HCT116 (cell line): Measurements from ENCODE around the gene HHAT. TPM values are rescaled to one million over a fixed set of nuclear protein-coding genes. Genes with fewer than 3 reads are reported as not detected.

ENCODE experiments used
- ATAC-seq: fragments of 200-7000 bp; cut with Tn5 transposase; 2 replicates; pipeline ENCODE4 v1.9.1; 2020; ENCODE audit warnings: mild to moderate bottlenecking, moderate library complexity
- BruUV-seq: library from RNA; stranded (reverse); fragments of 400-500 nt; replicated peaks from 2 replicates; lab custom pipeline; 2021; lab: Mats Ljungman, UMichigan
- CTCF ChIA-PET: fragments of 300-600 bp; sonication (Branson Sonifier 250); formaldehyde crosslinking; loops from one replicate; lab custom pipeline; 2021; ENCODE audit warnings: antibody characterized with exemption; lab: Charles Lee
- POLR2A ChIA-PET: fragments of 300-600, 350-600 bp; sonication (Branson Sonifier 250); formaldehyde crosslinking; loops from one replicate; lab custom pipeline; 2021; ENCODE audit warnings: antibody characterized with exemption; lab: Charles Lee
- RAD21 ChIA-PET, 2 experiments: fragments of 300-600 bp; sonication (Branson Sonifier 250); formaldehyde crosslinking; loops; one replicate each; lab custom pipeline; 2023; ENCODE audit warnings: low total read pairs in 2 of 2; ENCODE audit not compliant: uncharacterized antibody in 2 of 2, unreplicated experiment in 2 of 2, low non-redundant PET in 1 of 2; lab: Charles Lee
- DNase-seq: peaks from one replicate; pipeline ENCODE4 v3.0.0-alpha.2; 2010; ENCODE audit warnings: low read depth, low spot score
- H2AFZ ChIP-seq: fragments of 200-600 bp; shearing (Covaris generic), sonication (generic); 2 replicates; pipeline ENCODE4 v1.6.1; 2017; ENCODE audit warnings: low read depth, mixed run types, mixed read lengths, antibody characterized with exemption, low read length; ENCODE audit not compliant: poor library complexity, severe bottlenecking
- H3K27ac ChIP-seq: 2 replicates; pipeline ENCODE4 v1.5.1; 2012; ENCODE audit warnings: low read depth, low read length
- H3K27me3 ChIP-seq: fragments of 200-600 bp; sonication (generic); 2 replicates; pipeline ENCODE4 v1.6.1; 2016; ENCODE audit warnings: mixed run types, low read length, mixed read lengths; ENCODE audit not compliant: insufficient read depth
- H3K36me3 ChIP-seq, 2 experiments: fragments of 200-500 bp in 1 of 2; fragments of 200-600 bp in 1 of 2; sonication (Bioruptor generic) in 1 of 2; sonication (generic) in 1 of 2; 2 replicates each; pipeline versions ENCODE4 v1.5.1 to v1.6.1; 2014 to 2016; ENCODE audit warnings: low read length in 2 of 2, inconsistent platforms in 1 of 2, mixed read lengths in 1 of 2, mixed run types in 1 of 2; ENCODE audit not compliant: insufficient read depth in 2 of 2, control insufficient read depth in 1 of 2
- H3K4me1 ChIP-seq, 2 experiments: fragments of 200-600 bp in 1 of 2; sonication (generic) in 1 of 2; 2 replicates each; pipeline versions ENCODE4 v1.5.1 to v1.6.1; 2012 to 2017; ENCODE audit warnings: low read length in 2 of 2, inconsistent platforms in 1 of 2, mild to moderate bottlenecking in 1 of 2, mixed read lengths in 1 of 2, mixed run types in 1 of 2, moderate library complexity in 1 of 2; ENCODE audit not compliant: insufficient read depth in 2 of 2, control insufficient read depth in 1 of 2
- H3K4me2 ChIP-seq: fragments of 200-600 bp; sonication (generic); 2 replicates; pipeline ENCODE4 v1.6.1; 2017; ENCODE audit warnings: mixed run types, low read length, mixed read lengths
- H3K4me3 ChIP-seq, 2 experiments: fragments of 200-600 bp in 1 of 2; sonication (generic) in 1 of 2; replicated peaks in 1 of 2; 2 replicates each; pipeline ENCODE4 v1.5.1; 2011 to 2016; ENCODE audit warnings: low read length in 2 of 2, control low read depth in 1 of 2, low read depth in 1 of 2, mild to moderate bottlenecking in 1 of 2, mixed read lengths in 1 of 2, mixed run types in 1 of 2
- H3K79me2 ChIP-seq: fragments of 200-600 bp; sonication (generic); 2 replicates; pipeline ENCODE4 v1.6.1; 2017; ENCODE audit warnings: mild to moderate bottlenecking, mixed run types, low read length, moderate library complexity, mixed read lengths; ENCODE audit not compliant: insufficient read depth
- H3K9ac ChIP-seq: fragments of 200-600 bp; sonication (generic); 2 replicates; pipeline ENCODE4 v1.6.1; 2016; ENCODE audit warnings: low read length, mixed read lengths
- H3K9me2 ChIP-seq: fragments of 200-600 bp; sonication (generic), shearing (Covaris generic); 2 replicates; pipeline ENCODE4 v1.6.1; 2017; ENCODE audit warnings: mixed run types, mild to moderate bottlenecking, moderate library complexity; ENCODE audit not compliant: insufficient read depth
- H3K9me3 ChIP-seq, 2 experiments: fragments of 200-500 bp in 1 of 2; fragments of 200-600 bp in 1 of 2; sonication (Bioruptor generic) in 1 of 2; sonication (generic) in 1 of 2; 2 replicates each; pipeline ENCODE4 v1.6.1; 2014 to 2017; ENCODE audit warnings: low read length in 2 of 2, mixed read lengths in 2 of 2, inconsistent platforms in 1 of 2, low read depth in 1 of 2, mild to moderate bottlenecking in 1 of 2, mixed run types in 1 of 2, moderate library complexity in 1 of 2; ENCODE audit not compliant: control insufficient read depth in 1 of 2, insufficient read depth in 1 of 2
- H4K20me1 ChIP-seq: fragments of 200-600 bp; sonication (generic), shearing (Covaris generic); 2 replicates; pipeline ENCODE4 v1.6.1; 2017; ENCODE audit warnings: mixed run types, mild to moderate bottlenecking, moderate library complexity; ENCODE audit not compliant: insufficient read depth
- CEBPB ChIP-seq: IDR thresholded peaks from 2 replicates; pipeline ENCODE4 v1.6.1; 2012; ENCODE audit warnings: low read depth
- FOSL1 ChIP-seq: IDR thresholded peaks from 2 replicates; pipeline ENCODE4 v1.6.1; 2012; ENCODE audit warnings: low read depth
- RAD21 ChIP-seq: IDR thresholded peaks from 2 replicates; pipeline ENCODE4 v1.6.1; 2012; ENCODE audit warnings: low read depth, mild to moderate bottlenecking
- SRF ChIP-seq: IDR thresholded peaks from 2 replicates; pipeline ENCODE4 v1.6.1; 2012; ENCODE audit warnings: low read depth
- YY1 ChIP-seq: IDR thresholded peaks from 2 replicates; pipeline ENCODE4 v1.6.1; 2011; ENCODE audit warnings: low read length, low read depth, moderate library complexity, mild to moderate bottlenecking; ENCODE audit not compliant: insufficient replicate concordance; ENCODE audit errors: extremely low read depth
- intact Hi-C: fragments of 100-400 bp; cut with micrococcal nuclease; formaldehyde crosslinking; loops from 2 replicates; pipeline ENCODE4 v1.10.0; 2022
- total RNA-seq: library from RNA; stranded (reverse); gene quantifications from one replicate; pipeline ENCODE4 v1.2.1, GENCODE V29; 2021; ENCODE audit not compliant: unreplicated experiment
- TF ChIP-seq, protein P1 (sequence below): IDR thresholded peaks from 2 replicates; pipeline ENCODE4 v1.6.1; 2012
- TF ChIP-seq, protein P2 (sequence below): IDR thresholded peaks from 2 replicates; pipeline ENCODE4 v1.6.1; 2012; ENCODE audit warnings: low read depth
- TF ChIP-seq, protein P3 (sequence below), 3 experiments: fragments of 200-600 bp in 1 of 3; sonication (generic) in 1 of 3; IDR thresholded peaks in 2 of 3; conservative IDR thresholded peaks in 1 of 3; 2 replicates each; pipeline ENCODE4 v1.5.1; 2012 to 2017; ENCODE audit warnings: low read depth in 2 of 3, low read length in 2 of 3, antibody characterized with exemption in 1 of 3, borderline replicate concordance in 1 of 3, control low read depth in 1 of 3, mild to moderate bottlenecking in 1 of 3, mixed read lengths in 1 of 3, mixed run types in 1 of 3, moderate library complexity in 1 of 3; ENCODE audit not compliant: insufficient read depth in 1 of 3

The HHAT gene
- total RNA-seq, 1 experiment from 2014 or later: 2.7 TPM

DNA sequence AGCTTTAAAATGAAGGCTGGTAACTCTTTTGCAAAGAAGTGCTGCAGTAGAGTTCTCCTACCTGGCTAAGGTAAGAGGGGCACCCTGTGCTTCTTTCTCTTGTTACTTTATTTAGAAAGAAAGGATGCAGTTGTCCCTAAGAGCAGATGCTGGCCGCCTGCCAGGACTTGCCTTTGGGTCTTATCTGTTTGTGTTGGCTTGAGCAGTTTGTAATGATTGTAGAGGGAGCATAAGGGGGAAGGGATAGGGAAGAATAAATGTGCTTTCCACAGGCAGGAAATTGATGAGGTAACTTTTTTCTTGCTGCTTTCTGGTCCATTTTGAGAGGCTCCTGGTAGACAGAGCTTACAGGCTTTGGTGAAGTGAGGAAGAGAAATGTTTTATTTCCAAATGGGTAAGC lies 229.6 kb downstream of the HHAT start:
- ChIA-PET CTCF (no interaction called here), RAD21 (no interaction called here), POLR2A (no interaction called here)
- Histone ChIP-seq H3K9me2 (no peaks in the 10 kb centered on the region), H3K4me3 (no peak overlapping the region), H3K9me3 (no peaks in the 10 kb centered on the region), H3K27ac (no peak overlapping the region), H3K27me3 (peaks cover 14% of the 10 kb centered on the region), H3K4me1 (no peaks in the 10 kb centered on the region), H3K79me2 (no peaks in the 10 kb centered on the region), H3K36me3 (no peaks in the 10 kb centered on the region), H3K9ac (no peak overlapping the region), H4K20me1 (no peaks in the 10 kb centered on the region), H2AFZ (no peak overlapping the region), H3K4me2 (no peak overlapping the region)
- intact Hi-C loops: no loop called here
- DNase-seq (no peak), ATAC-seq (no peak)
- BruUV-seq: no TSS peak
- TF ChIP-seq SRF (no peak), RAD21 (no peak), YY1 (no peak), CEBPB (no peak)
- TF ChIP-seq, protein P1, sequence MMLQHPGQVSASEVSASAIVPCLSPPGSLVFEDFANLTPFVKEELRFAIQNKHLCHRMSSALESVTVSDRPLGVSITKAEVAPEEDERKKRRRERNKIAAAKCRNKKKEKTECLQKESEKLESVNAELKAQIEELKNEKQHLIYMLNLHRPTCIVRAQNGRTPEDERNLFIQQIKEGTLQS: no peak

DNA sequence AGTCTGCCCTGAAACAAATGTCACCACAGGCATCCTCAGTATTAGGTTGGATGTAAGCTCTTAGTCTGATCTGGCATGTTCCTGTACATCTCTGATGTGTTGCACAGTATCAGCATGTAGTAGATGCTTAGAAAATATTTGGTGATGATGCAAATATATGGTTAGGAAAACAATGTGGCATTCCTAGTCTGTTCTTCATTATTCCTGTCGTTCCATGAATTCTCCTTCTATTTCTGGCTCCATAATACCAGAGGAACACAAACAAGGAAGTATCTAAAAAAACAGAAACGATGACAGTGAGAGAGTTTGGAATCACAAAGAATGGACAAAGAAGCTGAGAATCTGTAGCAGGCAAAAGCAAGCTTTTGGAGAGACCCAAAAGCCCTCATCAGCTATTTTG lies 236.6 kb downstream of the HHAT start:
- no TSS peak for BruUV-seq
- ChIA-PET RAD21 (no interaction called here), POLR2A (no interaction called here), CTCF (no interaction called here)
- DNase-seq: no peak
- TF ChIP-seq, protein P2, sequence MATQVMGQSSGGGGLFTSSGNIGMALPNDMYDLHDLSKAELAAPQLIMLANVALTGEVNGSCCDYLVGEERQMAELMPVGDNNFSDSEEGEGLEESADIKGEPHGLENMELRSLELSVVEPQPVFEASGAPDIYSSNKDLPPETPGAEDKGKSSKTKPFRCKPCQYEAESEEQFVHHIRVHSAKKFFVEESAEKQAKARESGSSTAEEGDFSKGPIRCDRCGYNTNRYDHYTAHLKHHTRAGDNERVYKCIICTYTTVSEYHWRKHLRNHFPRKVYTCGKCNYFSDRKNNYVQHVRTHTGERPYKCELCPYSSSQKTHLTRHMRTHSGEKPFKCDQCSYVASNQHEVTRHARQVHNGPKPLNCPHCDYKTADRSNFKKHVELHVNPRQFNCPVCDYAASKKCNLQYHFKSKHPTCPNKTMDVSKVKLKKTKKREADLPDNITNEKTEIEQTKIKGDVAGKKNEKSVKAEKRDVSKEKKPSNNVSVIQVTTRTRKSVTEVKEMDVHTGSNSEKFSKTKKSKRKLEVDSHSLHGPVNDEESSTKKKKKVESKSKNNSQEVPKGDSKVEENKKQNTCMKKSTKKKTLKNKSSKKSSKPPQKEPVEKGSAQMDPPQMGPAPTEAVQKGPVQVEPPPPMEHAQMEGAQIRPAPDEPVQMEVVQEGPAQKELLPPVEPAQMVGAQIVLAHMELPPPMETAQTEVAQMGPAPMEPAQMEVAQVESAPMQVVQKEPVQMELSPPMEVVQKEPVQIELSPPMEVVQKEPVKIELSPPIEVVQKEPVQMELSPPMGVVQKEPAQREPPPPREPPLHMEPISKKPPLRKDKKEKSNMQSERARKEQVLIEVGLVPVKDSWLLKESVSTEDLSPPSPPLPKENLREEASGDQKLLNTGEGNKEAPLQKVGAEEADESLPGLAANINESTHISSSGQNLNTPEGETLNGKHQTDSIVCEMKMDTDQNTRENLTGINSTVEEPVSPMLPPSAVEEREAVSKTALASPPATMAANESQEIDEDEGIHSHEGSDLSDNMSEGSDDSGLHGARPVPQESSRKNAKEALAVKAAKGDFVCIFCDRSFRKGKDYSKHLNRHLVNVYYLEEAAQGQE: no peak
- TF ChIP-seq YY1 (no peak), FOSL1 (no peak)
- TF ChIP-seq, protein P3, sequence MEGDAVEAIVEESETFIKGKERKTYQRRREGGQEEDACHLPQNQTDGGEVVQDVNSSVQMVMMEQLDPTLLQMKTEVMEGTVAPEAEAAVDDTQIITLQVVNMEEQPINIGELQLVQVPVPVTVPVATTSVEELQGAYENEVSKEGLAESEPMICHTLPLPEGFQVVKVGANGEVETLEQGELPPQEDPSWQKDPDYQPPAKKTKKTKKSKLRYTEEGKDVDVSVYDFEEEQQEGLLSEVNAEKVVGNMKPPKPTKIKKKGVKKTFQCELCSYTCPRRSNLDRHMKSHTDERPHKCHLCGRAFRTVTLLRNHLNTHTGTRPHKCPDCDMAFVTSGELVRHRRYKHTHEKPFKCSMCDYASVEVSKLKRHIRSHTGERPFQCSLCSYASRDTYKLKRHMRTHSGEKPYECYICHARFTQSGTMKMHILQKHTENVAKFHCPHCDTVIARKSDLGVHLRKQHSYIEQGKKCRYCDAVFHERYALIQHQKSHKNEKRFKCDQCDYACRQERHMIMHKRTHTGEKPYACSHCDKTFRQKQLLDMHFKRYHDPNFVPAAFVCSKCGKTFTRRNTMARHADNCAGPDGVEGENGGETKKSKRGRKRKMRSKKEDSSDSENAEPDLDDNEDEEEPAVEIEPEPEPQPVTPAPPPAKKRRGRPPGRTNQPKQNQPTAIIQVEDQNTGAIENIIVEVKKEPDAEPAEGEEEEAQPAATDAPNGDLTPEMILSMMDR (IDR thresholded peaks at IDR 0.05 in 2 of 3, conservative IDR thresholded peaks at IDR 0.05 in 1 of 3; ENCODE audit: borderline replicate concordance in 1 of 3, insufficient read depth in 1 of 3, low read depth in 2 of 3, low read length in 2 of 3): no peak
- Histone ChIP-seq H3K4me3 (no peak overlapping the region), H2AFZ (no peak overlapping the region), H3K4me2 (no peak overlapping the region), H4K20me1 (no peaks in the 10 kb centered on the region), H3K27me3 (peaks cover 9% of the 10 kb centered on the region), H3K4me1 (no peaks in the 10 kb centered on the region), H3K9me2 (no peaks in the 10 kb centered on the region), H3K9ac (no peak overlapping the region), H3K36me3 (no peaks in the 10 kb centered on the region), H3K79me2 (no peaks in the 10 kb centered on the region), H3K27ac (no peak overlapping the region), H3K9me3 (no peaks in the 10 kb centered on the region)
- ATAC-seq: no peak
- intact Hi-C loops: no loop called here
